Fibroblast of villous mesenchyme (primary cell): ENCODE data around the gene CYSRT1. TPM values are rescaled to one million over a fixed set of nuclear protein-coding genes. Genes with fewer than 3 reads are reported as not detected.

Experiments used
- DNase-seq: peaks from one replicate; pipeline ENCODE4 v3.0.0-alpha.2; 2010; ENCODE audit warnings: low read depth
- H3K4me3 ChIP-seq: 2 replicates; pipeline ENCODE4 v1.5.1; 2011; ENCODE audit warnings: low read depth, mild to moderate bottlenecking, low read length
- CTCF ChIP-seq: IDR thresholded peaks from 2 replicates; pipeline ENCODE4 v1.5.1; 2012; ENCODE audit warnings: low read depth, mild to moderate bottlenecking, low read length; ENCODE audit not compliant: insufficient read depth
- total RNA-seq: library from RNA; depleted of rRNA; stranded (reverse); fragments of >200 nt; gene quantifications from 2 replicates; pipeline ENCODE4 v1.2.3, GENCODE V29; 2012

The CYSRT1 gene
- total RNA-seq, 1 donor = under 0.01 TPM

- no peak for DNase-seq
Observed at GRCh38 chr9:137265496-137266161, 40.7 kb downstream of the CYSRT1 start.

DNA sequence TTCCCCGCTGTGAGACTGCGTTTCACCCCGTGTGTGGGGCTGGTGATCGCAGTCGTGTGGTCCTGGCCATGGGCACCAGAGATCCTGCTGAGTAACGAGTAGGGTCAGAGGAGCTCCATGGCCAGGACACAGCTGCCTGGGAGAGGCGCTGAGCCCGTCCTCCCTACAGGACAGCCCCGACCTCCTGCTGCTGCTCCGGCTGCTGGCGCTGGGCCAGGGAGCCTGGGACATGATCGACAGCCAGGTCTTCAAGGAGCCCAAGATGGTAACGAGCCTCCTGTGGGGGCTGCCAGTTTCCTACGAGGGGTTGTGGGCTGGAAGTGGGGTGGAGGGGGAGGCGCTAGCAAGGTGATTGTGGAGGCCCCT lies 41.2 kb downstream of the CYSRT1 start:
- TF ChIP-seq CTCF = no peak
- no peak overlapping the region for H3K4me3 ChIP-seq
- DNase-seq = no peak

More at GRCh38 chr9:137265496-137266161, 40.7 kb downstream of the CYSRT1 start:
- no peak for TF ChIP-seq CTCF
- no peak overlapping the region for H3K4me3 ChIP-seq

DNA sequence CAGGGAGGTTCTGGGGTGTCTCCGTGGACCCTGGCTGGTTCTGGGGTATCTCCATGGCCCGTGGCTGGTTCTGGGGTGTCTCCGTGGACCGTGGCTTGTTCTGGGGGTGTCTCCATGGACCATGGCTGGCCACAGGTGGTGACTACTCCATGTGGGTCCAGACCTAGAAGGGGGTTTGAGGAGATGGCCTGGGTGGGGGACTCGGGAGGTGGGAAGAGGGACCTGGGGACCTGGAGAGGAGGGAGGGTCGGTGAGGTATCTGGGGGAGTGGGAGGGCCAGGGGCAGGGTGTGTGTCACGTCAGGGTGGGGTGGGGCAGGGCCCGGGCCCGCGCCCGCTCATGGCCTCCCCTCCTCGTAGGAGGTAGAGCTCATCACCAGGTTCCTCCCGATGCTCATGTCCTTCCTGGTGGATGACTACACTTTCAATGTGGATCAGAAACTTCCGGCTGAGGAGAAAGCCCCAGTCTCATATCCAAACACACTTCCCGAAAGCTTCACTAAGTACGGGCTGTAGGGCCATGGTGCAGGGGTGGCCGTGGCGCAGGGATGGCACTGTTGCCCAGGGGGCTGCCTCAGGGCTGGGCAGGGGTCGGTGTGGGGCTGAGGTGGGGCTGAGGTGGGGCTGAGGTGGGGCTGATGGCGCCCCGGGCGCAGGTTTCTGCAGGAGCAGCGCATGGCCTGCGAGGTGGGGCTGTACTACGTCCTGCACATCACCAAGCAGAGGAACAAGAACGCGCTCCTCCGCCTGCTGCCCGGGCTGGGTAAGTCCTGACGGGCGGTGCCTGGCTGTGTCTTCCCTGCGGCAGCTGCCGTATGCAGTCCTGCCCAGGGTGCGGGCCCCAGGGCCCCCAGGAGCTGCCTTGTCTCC lies 41.8 kb downstream of the CYSRT1 start:
- TF ChIP-seq CTCF = no peak
- no peak for DNase-seq
- H3K4me3 ChIP-seq = no peak overlapping the region

DNA sequence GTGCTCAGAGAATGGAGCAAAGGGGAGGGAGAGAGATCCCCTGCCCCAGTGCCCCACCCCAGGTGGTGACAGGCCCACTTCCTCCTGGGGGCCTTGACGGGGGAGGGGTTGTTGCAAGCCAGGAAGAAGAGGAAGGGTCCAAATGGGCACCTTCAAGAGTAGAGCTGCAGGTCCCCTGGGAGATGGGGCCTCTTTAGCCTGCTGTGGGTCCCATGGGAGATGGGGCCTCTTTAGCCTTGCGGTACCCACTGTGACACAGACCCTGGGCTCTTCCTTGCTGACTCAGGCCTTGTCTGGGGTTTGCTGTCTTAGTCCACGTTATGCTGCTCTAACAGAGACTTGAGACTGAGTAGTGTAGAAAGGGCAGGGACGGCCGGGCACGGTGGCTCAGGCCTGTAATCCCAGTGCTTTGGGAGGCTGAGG lies 43.0 kb downstream of the CYSRT1 start:
- H3K4me3 ChIP-seq = no peak overlapping the region
- peak; percentile 29 for DNase-seq
- TF ChIP-seq CTCF = no peak

- no peak overlapping the region for H3K4me3 ChIP-seq
- TF ChIP-seq CTCF = no peak
- DNase-seq = peak; percentile 81
Observed at GRCh38 chr9:137268538-137269201, 43.7 kb downstream of the CYSRT1 start.

- TF ChIP-seq CTCF = no peak
- DNase-seq = peak; percentile 93
- H3K4me3 ChIP-seq = no peak overlapping the region
Observed at GRCh38 chr9:137269231-137269772, 44.3 kb downstream of the CYSRT1 start.
